HepG2 (cell line): ENCODE data around the gene FAM114A2. TPM values are rescaled to one million over a fixed set of nuclear protein-coding genes. Genes with fewer than 3 reads are reported as not detected.

Experiments
- ASH2L ChIP-seq: fragments of 300-600, 200-600 bp; sonication (generic); IDR thresholded peaks from 2 replicates; pipeline ENCODE4 v1.7.0; 2017; ENCODE audit warnings: low read depth, mild to moderate bottlenecking, moderate library complexity, mixed read lengths, low read length; ENCODE audit not compliant: insufficient read length
- DBP ChIP-seq: sonication (generic); formaldehyde crosslinking; IDR thresholded peaks from 2 replicates; pipeline ENCODE4 v1.4.0; 2020; ENCODE audit warnings: missing genetic modification reagents; ENCODE audit errors: not compliant biosample characterization
- DNMT3B ChIP-seq: conservative IDR thresholded peaks from 2 replicates; pipeline ENCODE4 v1.6.1; 2016; ENCODE audit warnings: missing biosample characterization, control low read depth
- EZH2 ChIP-seq: conservative IDR thresholded peaks from 2 replicates; pipeline ENCODE4 v1.6.1; 2012; ENCODE audit warnings: mild to moderate bottlenecking, low read depth, low read length, moderate library complexity
- HMG20A ChIP-seq: IDR thresholded peaks from 2 replicates; pipeline ENCODE4 v1.6.1; 2016; ENCODE audit warnings: borderline replicate concordance
- HMGA1 ChIP-seq: sonication (generic); formaldehyde crosslinking; conservative IDR thresholded peaks from 2 replicates; pipeline ENCODE4 v1.4.0; 2020; ENCODE audit warnings: missing genetic modification reagents
- MAFG ChIP-seq: sonication (generic); formaldehyde crosslinking; IDR thresholded peaks from 2 replicates; pipeline ENCODE4 v1.5.1; 2020; ENCODE audit warnings: mild to moderate bottlenecking, missing genetic modification reagents
- NAIF1 ChIP-seq: sonication (generic); formaldehyde crosslinking; IDR thresholded peaks from 2 replicates; pipeline ENCODE4 v1.5.0; 2020; ENCODE audit warnings: mild to moderate bottlenecking, missing genetic modification reagents, borderline replicate concordance
- POGZ ChIP-seq: sonication (generic); formaldehyde crosslinking; IDR thresholded peaks from 2 replicates; pipeline ENCODE4 v1.4.0; 2020; ENCODE audit warnings: mild to moderate bottlenecking, missing genetic modification reagents
- RBM39 ChIP-seq: fragments of 200-400 bp; formaldehyde crosslinking; IDR thresholded peaks from one replicate; pipeline ENCODE4 v1.6.1; 2018; ENCODE audit warnings: antibody characterized with exemption, mild to moderate bottlenecking, low read depth, low read length; ENCODE audit not compliant: poor library complexity, severe bottlenecking
- RCOR2 ChIP-seq: IDR thresholded peaks from 2 replicates; pipeline ENCODE4 v1.6.1; 2016; ENCODE audit warnings: missing biosample characterization, missing genetic modification reagents
- SP5 ChIP-seq: IDR thresholded peaks from 2 replicates; pipeline ENCODE4 v1.6.1; 2016; ENCODE audit warnings: low read depth, borderline replicate concordance
- WIZ ChIP-seq: sonication (generic); formaldehyde crosslinking; IDR thresholded peaks from 2 replicates; pipeline ENCODE4 v1.5.1; 2020; ENCODE audit warnings: mild to moderate bottlenecking, missing genetic modification reagents
- ZBTB34 ChIP-seq: sonication (generic); formaldehyde crosslinking; IDR thresholded peaks from 2 replicates; pipeline ENCODE4 v1.8.0; 2022; ENCODE audit warnings: mild to moderate bottlenecking, missing genetic modification reagents
- ZBTB37 ChIP-seq: sonication (generic); formaldehyde crosslinking; IDR thresholded peaks from 2 replicates; pipeline ENCODE4 v1.4.0; 2020; ENCODE audit warnings: mild to moderate bottlenecking, missing genetic modification reagents
- ZFP37 ChIP-seq: sonication (generic); formaldehyde crosslinking; IDR thresholded peaks from 2 replicates; pipeline ENCODE4 v1.4.0; 2020; ENCODE audit warnings: missing genetic modification reagents, borderline replicate concordance
- ZNF382 ChIP-seq: sonication (generic); formaldehyde crosslinking; IDR thresholded peaks from 2 replicates; pipeline ENCODE4 v1.5.0; 2020; ENCODE audit warnings: missing genetic modification reagents, mild to moderate bottlenecking, borderline replicate concordance
- ZNF383 ChIP-seq: sonication (generic); formaldehyde crosslinking; IDR thresholded peaks from 2 replicates; pipeline ENCODE4 v1.4.0; 2020; ENCODE audit warnings: missing genetic modification reagents, mild to moderate bottlenecking, borderline replicate concordance
- ZNF501 ChIP-seq: sonication (generic); formaldehyde crosslinking; IDR thresholded peaks from 2 replicates; pipeline ENCODE4 v1.5.1; 2020; ENCODE audit warnings: mild to moderate bottlenecking, moderate library complexity, missing genetic modification reagents
- ZNF547 ChIP-seq: sonication (generic); formaldehyde crosslinking; IDR thresholded peaks from 2 replicates; pipeline ENCODE4 v1.5.1; 2020; ENCODE audit warnings: mild to moderate bottlenecking, missing genetic modification reagents
- ZNF580 ChIP-seq: IDR thresholded peaks from 2 replicates; pipeline ENCODE4 v1.6.1; 2016; ENCODE audit warnings: low read depth, borderline replicate concordance
- ZNF737 ChIP-seq: sonication (generic); formaldehyde crosslinking; IDR thresholded peaks from 2 replicates; pipeline ENCODE4 v1.5.0; 2020; ENCODE audit warnings: missing genetic modification reagents, mild to moderate bottlenecking, borderline replicate concordance
- ZXDC ChIP-seq: sonication (generic); formaldehyde crosslinking; IDR thresholded peaks from 2 replicates; pipeline ENCODE4 v1.5.0; 2020; ENCODE audit warnings: mild to moderate bottlenecking, missing genetic modification reagents
- polyA plus RNA-seq, 8 experiments: library from polyadenylated mRNA; depleted of rRNA in 3 of 8; stranded (reverse) in 7 of 8; unstranded in 1 of 8; fragments of >200 nt; fragmentation: Illumina TruSeq in 4 of 8; extraction: Trizol in 4 of 8; gene quantifications; 2 replicates each; pipeline versions ENCODE4 v1.2.1 to v1.2.3, GENCODE V29; 2011 to 2016; ENCODE audit warnings: low read depth in 4 of 8, missing spikeins in 1 of 8, mixed read lengths in 1 of 8; ENCODE audit not compliant: insufficient read depth in 1 of 8
- total RNA-seq, 5 experiments: library from RNA; depleted of rRNA; stranded (reverse); fragments of >200 nt; fragmentation: Illumina TruSeq; extraction: Trizol; gene quantifications; 2 replicates each; pipeline ENCODE4 v1.2.3, GENCODE V29; 2016; ENCODE audit warnings: low read depth in 1 of 5

FAM114A2 gene
- total and polyA plus RNA-seq, 2 of the 13 experiments (the other 11 are each of a cell fraction or from before 2014, with no cell fraction given), result 6.9 to 11.4 TPM

- TF ChIP-seq RBM39, result peak; percentile 89
- TF ChIP-seq DBP (CRISPR knock-in tag), result no peak
- no peak; the same call in 1 of the 2 replicates for TF ChIP-seq ZFP37 (CRISPR knock-in tag)
- no peak for TF ChIP-seq RCOR2 (CRISPR knock-in tag)
- no peak; the same call in 1 of the 2 replicates for TF ChIP-seq SP5 (CRISPR knock-in tag)
- TF ChIP-seq MAFG, result no peak
- TF ChIP-seq ZNF547 (CRISPR knock-in tag), result peak; percentile 73; the same call in 1 of the 2 replicates
- no peak for TF ChIP-seq ZNF382 (CRISPR knock-in tag)
- TF ChIP-seq ZBTB37 (CRISPR knock-in tag), result no peak
- no peak for TF ChIP-seq ZXDC (CRISPR knock-in tag)
- no peak for TF ChIP-seq HMG20A (CRISPR knock-in tag)
- TF ChIP-seq EZH2, result no peak
- TF ChIP-seq ZNF501, result peak; percentile 99
- TF ChIP-seq ZNF737 (CRISPR knock-in tag), result no peak
- peak; percentile 91; the same call in 1 of the 2 replicates for TF ChIP-seq ZNF580 (CRISPR knock-in tag)
- peak; percentile 63; the same call in 1 of the 2 replicates for TF ChIP-seq WIZ (CRISPR knock-in tag)
- peak; percentile 78 for TF ChIP-seq ZBTB34
- TF ChIP-seq ASH2L, result peak; percentile 98
- peak; percentile 95 for TF ChIP-seq POGZ (CRISPR knock-in tag)
- 0 out of 2 replicates have a peak, but pooled peaks have one; percentile 69 for TF ChIP-seq DNMT3B (CRISPR knock-in tag)
- no peak for TF ChIP-seq HMGA1 (CRISPR knock-in tag)
- TF ChIP-seq NAIF1 (CRISPR knock-in tag), result peak; percentile 84; the same call in 1 of the 2 replicates
- peak; percentile 48; the same call in 1 of the 2 replicates for TF ChIP-seq ZNF383 (CRISPR knock-in tag)
Measured at GRCh38 chr5:154038707-154039457, at the start of gene FAM114A2, which contains the start of gene MFAP3 (continued).
